Head of caudate nucleus (tissue), 42 donors: ENCODE results near the gene OPRD1.

Experiments used
- DNase-seq, 42 donors: peaks; one replicate each; pipeline versions ENCODE4 v3.0.0 to v3.0.0-alpha.2; 2020 to 2021; ENCODE audit warnings: mixed read lengths in 7 of 42
- intact Hi-C: fragments of 100-400 bp; cut with DNase I; formaldehyde crosslinking; loops from one replicate; pipeline ENCODE4 v1.15.0; 2022

The OPRD1 gene

GRCh38 chr1:28893403-28894102 is 81.6 kb downstream of the OPRD1 start:
- intact Hi-C loops = no loop called here
- DNase-seq = no peak

DNA sequence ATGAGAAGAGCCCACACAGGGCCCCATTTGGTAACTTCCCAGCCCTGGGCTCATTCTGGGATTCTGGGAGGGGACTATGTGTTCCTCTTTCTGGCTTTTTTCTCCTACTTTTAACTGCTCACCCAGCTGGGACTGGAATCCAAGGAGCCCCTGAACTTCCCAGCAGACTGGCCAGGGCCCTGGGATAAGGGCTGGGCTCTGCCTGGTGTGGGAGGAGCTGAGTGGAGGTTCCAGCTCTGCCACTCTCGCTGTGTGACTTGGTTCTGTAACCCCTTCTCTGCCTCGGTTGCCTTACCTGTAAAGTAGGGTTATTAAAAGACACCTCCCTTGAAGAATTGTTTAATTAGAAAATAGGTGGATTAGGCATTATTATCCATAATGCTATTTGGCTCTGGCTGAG is 82.8 kb downstream of the OPRD1 start:
- intact Hi-C loops = no loop called here
- DNase-seq = no peak

DNA sequence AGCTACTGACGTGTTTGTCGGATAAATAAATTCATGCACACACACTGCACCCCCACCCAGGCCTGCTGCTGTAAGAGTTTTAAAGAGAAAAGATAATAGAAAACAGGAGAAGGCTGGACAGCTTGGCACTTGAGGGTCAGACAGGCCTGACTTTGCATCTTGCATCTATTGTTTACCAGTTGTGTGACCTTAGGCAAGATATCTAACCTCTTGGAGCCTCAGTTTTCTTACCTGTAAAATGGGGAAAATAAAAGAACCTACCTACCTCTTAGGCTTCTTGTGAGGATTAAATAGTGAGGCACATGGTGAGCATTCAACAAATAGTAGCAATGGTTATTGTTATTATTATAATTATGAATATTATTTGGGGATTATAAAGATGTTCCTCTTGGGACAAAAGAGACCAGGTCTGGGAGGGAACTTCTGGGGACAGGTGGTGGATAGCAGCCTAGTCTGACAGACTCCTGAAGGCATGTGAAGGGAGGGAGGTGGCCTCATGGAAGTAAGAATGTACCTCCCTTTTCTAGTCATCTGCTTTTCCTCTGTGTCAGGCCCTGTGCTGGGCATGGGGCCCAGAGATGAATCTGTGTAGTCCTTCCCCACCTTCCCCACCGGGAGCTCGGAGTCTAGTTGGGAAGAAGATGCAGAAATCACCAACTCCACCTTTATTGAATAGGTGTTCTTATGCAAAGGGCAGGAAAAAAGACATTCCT is 84.1 kb downstream of the OPRD1 start:
- no peak for DNase-seq
- intact Hi-C loops = no loop called here

DNA sequence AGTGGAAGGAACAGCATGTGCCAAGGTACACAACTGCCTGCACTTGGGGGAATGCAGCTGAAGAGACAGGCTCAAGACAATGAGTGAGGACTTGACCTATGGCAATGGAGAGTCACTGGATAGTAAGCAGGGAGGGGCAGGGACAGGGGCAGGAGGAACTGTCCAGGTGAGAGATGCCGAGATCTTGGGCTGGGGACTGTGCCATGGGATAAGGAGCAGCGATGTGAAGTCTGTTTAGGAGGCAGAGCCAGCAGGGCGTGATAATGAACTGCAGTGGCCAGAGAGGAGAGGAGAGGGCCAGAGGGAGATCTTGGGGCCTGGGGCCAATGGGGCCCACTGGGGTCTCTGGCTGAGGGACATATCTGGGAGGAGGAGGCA is 84.6 kb downstream of the OPRD1 start:
- intact Hi-C loops = no loop called here
- DNase-seq = no peak

- no peak for DNase-seq
- intact Hi-C loops = no loop called here
These were observed 85.8 kb downstream of the OPRD1 start for GRCh38 chr1:28897789-28898188.

DNA sequence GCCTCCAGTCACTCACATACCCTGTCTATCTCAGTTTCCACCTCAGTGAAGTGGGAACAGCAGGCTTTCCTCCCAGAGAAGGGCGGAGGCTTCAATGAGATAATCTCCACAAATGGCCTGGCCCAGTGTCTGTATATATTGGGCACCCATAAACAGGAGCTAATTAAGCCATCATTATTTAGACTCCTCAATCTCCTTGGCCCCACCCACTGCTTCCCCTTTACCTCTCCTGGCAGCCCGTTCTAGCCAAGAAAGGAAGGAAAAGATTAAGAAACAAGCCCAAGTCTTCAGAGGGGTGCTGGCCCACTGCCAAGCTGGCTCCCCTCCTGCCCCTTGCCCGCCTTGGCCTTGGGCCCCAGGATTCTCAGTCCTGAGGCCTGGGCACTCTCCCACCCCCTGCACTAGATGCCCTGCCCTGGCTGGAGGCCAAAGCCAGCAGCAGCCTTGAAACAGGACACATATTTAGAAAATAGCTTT is 86.5 kb downstream of the OPRD1 start:
- intact Hi-C loops = no loop called here
- peak in 4 of 42 donors; percentile 18 to 27 (median 21) for DNase-seq

- DNase-seq = no peak
- intact Hi-C loops = no loop called here
These were observed 87.3 kb downstream of the OPRD1 start for GRCh38 chr1:28899267-28899666.

- intact Hi-C loops = no loop called here
- DNase-seq = peak in 1 of 42 donors; percentile 5
These were observed 88.6 kb downstream of the OPRD1 start for GRCh38 chr1:28900562-28900961.

GRCh38 chr1:28902738-28903137 is 90.8 kb downstream of the OPRD1 start:
- DNase-seq = no peak
- intact Hi-C loops = no loop called here

- intact Hi-C loops = no loop called here
- DNase-seq = peak in 2 of 42 donors; percentile 5 to 26
These were observed 94.1 kb downstream of the OPRD1 start for GRCh38 chr1:28905921-28906666.

GRCh38 chr1:28909198-28909597 is 97.2 kb downstream of the OPRD1 start:
- intact Hi-C loops = no loop called here
- DNase-seq = peak in 1 of 42 donors; percentile 4

DNA sequence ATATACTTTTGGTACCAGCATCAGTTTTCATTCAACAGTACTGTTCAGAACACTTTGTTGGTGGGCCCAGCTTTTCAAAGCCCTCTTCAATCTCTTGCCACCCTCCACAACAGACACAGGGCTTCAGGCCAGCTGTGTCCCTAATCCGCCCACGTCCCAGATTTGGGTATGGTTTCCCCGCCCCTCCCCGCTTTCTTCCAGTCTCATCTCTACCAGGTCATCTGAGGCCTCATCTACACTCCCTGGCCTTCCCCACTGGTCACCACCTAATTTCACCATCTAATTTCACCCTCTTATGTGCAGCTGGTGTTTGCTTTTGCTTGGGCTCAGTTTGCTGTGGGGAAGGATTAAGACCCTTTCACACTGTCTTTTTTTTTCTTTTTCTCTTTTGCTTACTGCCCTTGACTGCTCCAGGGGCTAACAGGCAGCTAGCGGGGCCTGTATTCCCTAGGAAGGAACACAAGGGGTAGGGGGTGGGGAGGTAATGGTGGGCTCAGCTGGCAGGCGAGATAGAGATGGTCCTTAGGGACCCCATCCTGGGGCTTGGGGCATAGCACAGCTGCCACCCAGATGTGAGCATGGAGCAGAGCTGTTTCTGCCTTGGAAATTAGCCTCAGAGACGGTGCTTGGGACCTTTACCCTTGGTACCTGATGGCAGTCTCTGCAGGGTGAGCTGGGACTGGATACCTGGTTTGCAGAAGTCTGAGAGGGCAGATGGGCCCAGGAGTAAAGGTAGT is 98.6 kb downstream of the OPRD1 start:
- intact Hi-C loops = no loop called here
- DNase-seq = peak in 1 of 42 donors; percentile 30

DNA sequence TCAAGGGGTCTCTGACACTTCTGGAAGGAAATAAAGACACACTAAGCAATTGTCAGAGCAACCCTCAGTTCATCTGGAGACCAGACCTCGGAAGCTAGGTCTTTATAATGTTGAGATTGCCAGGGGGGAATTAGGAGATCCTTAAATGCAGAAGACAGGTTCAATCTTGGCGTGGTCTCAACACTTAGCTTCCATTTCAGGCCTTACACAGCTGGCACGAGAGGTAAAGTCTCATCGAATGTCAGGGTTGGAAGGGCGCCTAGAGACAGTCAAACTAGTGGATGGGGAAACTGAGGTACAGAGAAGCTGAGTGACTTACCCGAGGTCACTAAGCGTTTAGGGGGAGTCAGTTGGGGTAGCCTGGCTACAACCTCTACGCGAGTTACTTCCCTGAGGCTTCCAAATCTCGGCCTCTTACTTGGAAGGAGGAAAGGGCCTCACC is 101.8 kb downstream of the OPRD1 start:
- intact Hi-C loops = no loop called here
- DNase-seq = no peak

GRCh38 chr1:28914228-28915030 is 102.5 kb downstream of the OPRD1 start, which contains the start of gene EPB41:
Gene EPB41 (plus strand): TSS chr1:28914569. CDS start chr1:28987438, 72,869 bp downstream.
- intact Hi-C loops = no loop called here
- DNase-seq = peak; percentile 69 to 94 (median 88)

GRCh38 chr1:28915031-28915895 is 103.3 kb downstream of the OPRD1 start:
- peak in 38 of 42 donors; percentile 19 to 71 (median 53) for DNase-seq

GRCh38 chr1:28917757-28918118 is 105.8 kb downstream of the OPRD1 start:
- DNase-seq = peak in 4 of 42 donors; percentile 6 to 29 (median 20)
- intact Hi-C loops = no loop called here

More at GRCh38 chr1:28915031-28915895, 103.3 kb downstream of the OPRD1 start:
- intact Hi-C loops = no loop called here
